BJ (cell line): ENCODE data around the gene HMX2. TPM values are rescaled to one million over a fixed set of nuclear protein-coding genes. Genes with fewer than 3 reads are reported as not detected.
"Not testable (repeated sequence)": the region's sequence is repeated elsewhere in the genome, so short reads cannot be mapped to it uniquely, and the experiment has no call there.

Experiments
- CTCF ChIA-PET: fragments of 350-600 bp; formaldehyde crosslinking; extraction: SDS; loops from one replicate; lab custom pipeline; 2021; ENCODE audit warnings: antibody characterized with exemption, inconsistent platforms; lab: Yijun Ruan, JAX
- POLR2A ChIA-PET: fragments of 300-600 bp; sonication (Branson Sonifier 250); formaldehyde crosslinking; extraction: SDS; loops from one replicate; lab custom pipeline; 2021; ENCODE audit warnings: antibody characterized with exemption; lab: Charles Lee
- DNase-seq: peaks from one replicate; pipeline ENCODE4 v3.0.0-alpha.2; 2011; ENCODE audit warnings: low read depth
- H3K27me3 ChIP-seq: 2 replicates; pipeline ENCODE4 v1.6.0; 2011; ENCODE audit warnings: low read length; ENCODE audit not compliant: control insufficient read depth, insufficient read depth
- H3K36me3 ChIP-seq: 2 replicates; pipeline ENCODE4 v1.5.1; 2011; ENCODE audit warnings: low read length; ENCODE audit not compliant: control insufficient read depth, insufficient read depth
- H3K4me3 ChIP-seq: 2 replicates; pipeline ENCODE4 v1.5.1; 2011; ENCODE audit warnings: low read depth, mild to moderate bottlenecking, control low read depth, low read length
- CTCF ChIP-seq: IDR thresholded peaks from 2 replicates; pipeline ENCODE4 v1.5.1; 2011; ENCODE audit warnings: low read depth, mild to moderate bottlenecking, control low read depth, inconsistent platforms, low read length, moderate library complexity; ENCODE audit not compliant: insufficient read depth
- polyA plus RNA-seq: library from polyadenylated mRNA; depleted of rRNA; stranded (reverse); fragments of >200 nt; gene quantifications from 2 replicates; pipeline ENCODE4 v1.2.3, GENCODE V29; 2011

Gene HMX2
- polyA plus RNA-seq, 1 experiment = not detected

DNA sequence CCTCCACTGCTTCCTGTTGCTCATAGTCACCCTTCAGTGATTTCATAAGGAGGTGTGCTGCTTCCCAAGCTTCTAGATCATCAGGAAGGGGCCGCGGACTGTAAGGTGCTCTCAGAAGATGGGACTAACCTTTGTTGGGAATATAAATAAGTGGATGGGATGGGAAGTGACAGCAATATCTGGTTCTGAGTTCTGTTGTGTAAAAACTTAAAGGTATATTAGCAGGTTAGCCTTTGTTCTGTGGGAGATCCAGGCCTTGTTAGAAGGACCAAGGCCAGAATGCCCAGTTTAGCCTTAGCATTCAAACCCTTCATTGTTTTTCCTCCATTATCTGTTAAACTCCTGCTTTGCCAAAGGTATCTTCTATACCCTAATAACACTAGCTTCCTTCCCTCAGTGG is 18.7 kb downstream of the HMX2 start:
- CTCF ChIA-PET = no interaction called here
- peaks cover 4% of the 10 kb centered on the region for H3K36me3 ChIP-seq

DNA sequence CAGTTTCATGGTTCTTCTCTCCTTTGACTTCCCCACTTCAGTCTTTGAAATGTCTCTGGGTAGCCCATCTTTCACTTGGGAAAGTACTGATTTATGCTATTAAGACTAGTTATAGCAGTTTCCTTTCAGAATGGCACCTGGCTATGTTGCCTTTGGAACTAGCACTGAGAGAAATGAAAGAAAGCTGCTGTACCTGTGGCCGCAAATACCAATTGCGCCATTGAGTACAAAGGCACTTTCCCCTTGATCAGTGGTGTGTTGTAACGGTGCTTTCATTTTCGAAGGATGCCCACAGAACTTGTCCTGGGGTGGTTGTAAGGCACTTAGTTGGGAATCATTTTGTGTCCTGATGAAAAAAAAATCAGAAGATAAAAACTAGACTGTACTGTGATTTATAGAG is 23.0 kb downstream of the HMX2 start:
- ChIA-PET CTCF (no interaction called here), POLR2A (no interaction called here)
- TF ChIP-seq CTCF = no peak
- H3K4me3 ChIP-seq = no peak overlapping the region
- H3K36me3 ChIP-seq = peaks cover 2% of the 10 kb centered on the region
- DNase-seq = no peak
- H3K27me3 ChIP-seq = no peaks in the 10 kb centered on the region

More for the DNA sequence above, 18.7 kb downstream of the HMX2 start:
- Histone ChIP-seq H3K4me3 (no peak overlapping the region), H3K27me3 (no peaks in the 10 kb centered on the region)
- POLR2A ChIA-PET = no interaction called here
- TF ChIP-seq CTCF = no peak
- no peak for DNase-seq

DNA sequence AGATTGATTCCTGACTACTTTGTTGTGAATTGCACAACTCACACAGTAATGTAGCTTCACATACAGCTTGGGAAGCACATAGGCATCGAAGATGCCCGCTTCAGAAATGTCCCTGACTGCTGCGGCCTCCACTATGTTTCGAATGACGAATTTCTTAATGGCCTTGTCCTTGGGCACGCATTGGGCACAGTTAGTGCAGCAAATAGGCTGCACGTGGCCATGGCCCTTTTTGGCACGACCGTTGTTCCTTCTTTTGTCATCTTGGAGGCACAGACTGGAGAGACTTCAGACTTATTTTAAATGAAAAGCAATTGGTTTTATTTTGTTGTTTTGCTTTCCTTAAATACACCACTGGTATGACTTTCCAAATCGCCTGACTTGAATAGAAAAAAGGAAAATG is 23.7 kb downstream of the HMX2 start:
- POLR2A ChIA-PET, CTCF ChIA-PET, H3K4me3 ChIP-seq, DNase-seq, H3K27me3 ChIP-seq, H3K36me3 ChIP-seq: not testable (repeated sequence)

GRCh38 chr10:123175389-123176387 is 27.8 kb downstream of the HMX2 start:
- Histone ChIP-seq H3K36me3 (no peaks in the 10 kb centered on the region; the same call in 1 of the 2 replicates), H3K4me3 (no peak overlapping the region), H3K27me3 (no peaks in the 10 kb centered on the region)
- ChIA-PET POLR2A (no interaction called here), CTCF (interaction anchor here (0.5 kb wide), 1 partner anchor 324 kb away, joined by 3 read pairs; no protein-coding TSS in a partner anchor)
- DNase-seq = no peak
- TF ChIP-seq CTCF = no peak

DNA sequence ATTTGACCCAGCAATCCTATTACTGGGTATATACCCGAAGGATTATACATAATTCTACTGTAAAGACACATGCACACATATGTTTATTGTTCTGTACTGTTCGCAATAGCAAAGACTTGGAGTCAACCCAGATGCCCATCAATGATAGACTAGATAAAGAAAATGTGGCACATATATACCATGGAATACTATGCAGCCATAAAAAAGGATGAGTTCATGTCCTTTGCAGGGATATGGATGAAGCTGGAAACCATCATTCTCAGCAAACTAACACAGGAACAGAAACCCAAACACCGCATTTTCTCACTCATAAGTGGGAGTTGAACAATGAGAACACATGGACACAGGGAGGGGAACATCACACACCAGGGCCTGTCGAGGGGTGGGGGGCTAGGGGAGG is 30.5 kb downstream of the HMX2 start:
- DNase-seq, POLR2A ChIA-PET, H3K4me3 ChIP-seq, H3K27me3 ChIP-seq, H3K36me3 ChIP-seq: not testable (repeated sequence)
- CTCF ChIA-PET = interaction anchor here (0.9 kb wide), 1 partner anchor 13 kb away, joined by 3 read pairs; no protein-coding TSS in a partner anchor

- no peak overlapping the region for H3K4me3 ChIP-seq
- no peaks in the 10 kb centered on the region; the same call in 1 of the 2 replicates for H3K36me3 ChIP-seq
- DNase-seq = no peak
- POLR2A ChIA-PET = no interaction called here
- H3K27me3 ChIP-seq = no peaks in the 10 kb centered on the region
- CTCF ChIA-PET = no interaction called here
- no peak for TF ChIP-seq CTCF
Measured at GRCh38 chr10:123180101-123181090, 32.5 kb downstream of the HMX2 start.
